ENCODE data around the gene SH3PXD2B. TPM values are rescaled to one million over a fixed set of nuclear protein-coding genes. Genes with fewer than 3 reads are reported as not detected.

Gene SH3PXD2B
- total RNA-seq (2022; extraction: Qiagen RNA extraction; ENCODE audit: low read depth), result 12.4 to 18.8 TPM (median 17.8 TPM) in 5 replicates

GRCh38 chr5:172454358-172455086, at the start of gene SH3PXD2B:
Gene SH3PXD2B (minus strand): TSS chr5:172454525. CDS start chr5:172454352, 173 bp downstream.

GRCh38 chr5:172283020-172283861, 171.1 kb downstream of the SH3PXD2B start, which contains the start of gene UBTD2:
Gene UBTD2 (minus strand): TSS chr5:172283764. CDS start chr5:172283665, 99 bp downstream.

Other genes starting within 250 kb of the SH3PXD2B start
- gene UBTD2, start 170.8 kb downstream of the SH3PXD2B start, total RNA-seq (2022; extraction: Qiagen RNA extraction; ENCODE audit: low read depth), result 10.1 to 19.0 TPM (median 14.1 TPM) in 5 replicates
- gene NEURL1B, start 186.7 kb upstream of the SH3PXD2B start, total RNA-seq (2022; extraction: Qiagen RNA extraction; ENCODE audit: low read depth), result 2.9 to 5.5 TPM (median 4.2 TPM) in 5 replicates